Measurements from ENCODE around the gene C3AR1. TPM values are rescaled to one million over a fixed set of nuclear protein-coding genes. Genes with fewer than 3 reads are reported as not detected.
A peak's percentile ranks its signal among the peaks of the same experiment; 100 is the strongest.

C3AR1 gene
- total and polyA plus RNA-seq, 2 of the 13 experiments (the other 11 are each of a cell fraction or from before 2014, with no cell fraction given): not detected

DNA sequence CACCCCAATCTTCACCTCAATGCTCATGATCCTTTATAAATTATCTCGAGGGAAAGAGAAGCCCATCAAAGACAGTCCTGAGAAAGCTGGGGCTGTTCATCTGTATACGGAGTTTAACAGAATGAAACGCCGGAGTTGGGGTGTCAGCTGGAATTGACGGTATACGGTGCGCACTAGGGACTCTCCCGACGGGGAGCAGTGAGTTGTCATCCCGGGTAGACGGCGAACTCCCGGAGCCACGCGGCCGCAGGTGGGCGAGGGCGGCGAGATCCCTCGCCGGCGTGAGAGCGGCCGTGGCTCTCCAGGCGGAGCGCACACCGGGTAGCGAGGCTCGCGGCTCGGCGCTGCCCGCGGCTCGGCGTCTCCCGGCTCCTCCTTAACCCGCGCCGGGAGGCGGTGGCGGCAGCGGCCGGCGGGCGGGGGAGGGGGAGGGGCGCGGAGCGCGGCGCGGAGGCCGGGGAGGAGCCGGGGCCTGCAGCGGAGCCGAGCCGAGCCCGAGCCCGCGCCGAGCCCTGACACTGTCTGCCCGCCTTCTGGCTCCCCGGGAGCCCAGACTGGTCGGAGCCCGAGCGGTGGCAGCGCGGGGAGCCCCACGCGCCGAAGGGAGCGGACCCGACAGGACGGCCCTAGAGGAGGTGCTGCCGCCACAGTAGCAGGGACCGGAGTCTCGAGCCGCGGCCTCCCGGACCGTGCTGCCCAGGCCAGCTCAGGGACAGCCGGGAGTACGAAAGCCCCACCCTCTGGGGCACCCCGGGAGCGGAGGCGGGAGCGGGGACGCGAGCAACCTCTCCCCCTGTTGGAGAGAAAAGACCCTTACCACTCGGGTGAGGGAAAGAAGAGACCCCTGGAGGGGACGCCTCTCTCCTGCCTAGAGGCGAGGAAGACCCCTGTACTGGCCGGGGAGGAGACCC lies 33.7 kb downstream of the C3AR1 start, which contains the start of gene FOXJ2 (continued):
- TF ChIP-seq, protein P1, sequence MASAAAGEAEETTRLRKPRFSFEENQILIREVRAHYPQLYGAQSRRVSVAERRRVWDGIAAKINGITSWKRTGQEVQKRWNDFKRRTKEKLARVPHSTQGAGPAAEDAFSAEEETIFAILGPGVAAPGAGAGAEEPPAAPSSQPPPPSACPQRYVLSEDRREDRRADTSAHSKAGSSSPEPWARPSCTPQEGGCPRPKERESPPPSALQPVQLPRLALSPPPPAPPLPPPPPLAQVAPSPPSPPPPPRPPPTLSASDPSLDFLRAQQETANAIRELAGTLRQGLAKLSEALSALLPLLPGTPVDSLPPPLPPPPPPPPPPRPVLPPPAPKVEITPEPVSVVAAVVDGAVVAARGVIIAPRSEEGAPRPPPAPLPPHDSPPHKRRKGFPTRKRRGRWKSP (CRISPR knock-in tag; IDR thresholded peaks at IDR 0.05): peak; percentile 78; the same call in 1 of the 2 replicates
- TF ChIP-seq ZNF138 (CRISPR knock-in tag; IDR thresholded peaks at IDR 0.05; ENCODE audit: low read depth) (peak; percentile 74; the same call in 1 of the 2 replicates), ZNF605 (CRISPR knock-in tag; IDR thresholded peaks at IDR 0.05) (no peak), ZNF556 (CRISPR knock-in tag; IDR thresholded peaks at IDR 0.05; ENCODE audit: borderline replicate concordance) (peak; percentile 63; the same call in 1 of the 2 replicates), SMAD9 (CRISPR knock-in tag; IDR thresholded peaks at IDR 0.05) (no peak), ZNF33B (CRISPR knock-in tag; IDR thresholded peaks at IDR 0.05) (0 out of 2 replicates have a peak, but pooled peaks have one; percentile 30), YY1 (IDR thresholded peaks at IDR 0.05; ENCODE audit: insufficient read depth, insufficient replicate concordance, low read depth, low read length) (no peak), ATRX (CRISPR knock-in tag; IDR thresholded peaks at IDR 0.05; ENCODE audit: borderline replicate concordance) (no peak), POGZ (CRISPR knock-in tag; IDR thresholded peaks at IDR 0.05) (no peak), NFATC3 (CRISPR knock-in tag; IDR thresholded peaks at IDR 0.05) (no peak), ZNF451 (CRISPR knock-in tag; IDR thresholded peaks at IDR 0.05) (peak; percentile 58; the same call in 1 of the 2 replicates), BORCS8-MEF2B (CRISPR knock-in tag; IDR thresholded peaks at IDR 0.05) (0 out of 2 replicates have a peak, but pooled peaks have one; percentile 27), HMGA1 (CRISPR knock-in tag; conservative IDR thresholded peaks at IDR 0.05) (no peak)
- TF ChIP-seq, protein P2, sequence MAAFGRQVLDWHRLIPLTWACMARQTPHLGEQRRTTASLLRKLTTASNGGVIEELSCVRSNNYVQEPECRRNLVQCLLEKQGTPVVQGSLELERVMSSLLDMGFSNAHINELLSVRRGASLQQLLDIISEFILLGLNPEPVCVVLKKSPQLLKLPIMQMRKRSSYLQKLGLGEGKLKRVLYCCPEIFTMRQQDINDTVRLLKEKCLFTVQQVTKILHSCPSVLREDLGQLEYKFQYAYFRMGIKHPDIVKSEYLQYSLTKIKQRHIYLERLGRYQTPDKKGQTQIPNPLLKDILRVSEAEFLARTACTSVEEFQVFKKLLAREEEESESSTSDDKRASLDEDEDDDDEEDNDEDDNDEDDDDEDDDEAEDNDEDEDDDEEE (CRISPR knock-in tag; IDR thresholded peaks at IDR 0.05): peak; percentile 17; the same call in 1 of the 2 replicates
- TF ChIP-seq, protein P3, sequence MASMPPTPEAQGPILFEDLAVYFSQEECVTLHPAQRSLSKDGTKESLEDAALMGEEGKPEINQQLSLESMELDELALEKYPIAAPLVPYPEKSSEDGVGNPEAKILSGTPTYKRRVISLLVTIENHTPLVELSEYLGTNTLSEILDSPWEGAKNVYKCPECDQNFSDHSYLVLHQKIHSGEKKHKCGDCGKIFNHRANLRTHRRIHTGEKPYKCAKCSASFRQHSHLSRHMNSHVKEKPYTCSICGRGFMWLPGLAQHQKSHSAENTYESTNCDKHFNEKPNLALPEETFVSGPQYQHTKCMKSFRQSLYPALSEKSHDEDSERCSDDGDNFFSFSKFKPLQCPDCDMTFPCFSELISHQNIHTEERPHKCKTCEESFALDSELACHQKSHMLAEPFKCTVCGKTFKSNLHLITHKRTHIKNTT (CRISPR knock-in tag; IDR thresholded peaks at IDR 0.05): no peak
- TF ChIP-seq, protein P4, sequence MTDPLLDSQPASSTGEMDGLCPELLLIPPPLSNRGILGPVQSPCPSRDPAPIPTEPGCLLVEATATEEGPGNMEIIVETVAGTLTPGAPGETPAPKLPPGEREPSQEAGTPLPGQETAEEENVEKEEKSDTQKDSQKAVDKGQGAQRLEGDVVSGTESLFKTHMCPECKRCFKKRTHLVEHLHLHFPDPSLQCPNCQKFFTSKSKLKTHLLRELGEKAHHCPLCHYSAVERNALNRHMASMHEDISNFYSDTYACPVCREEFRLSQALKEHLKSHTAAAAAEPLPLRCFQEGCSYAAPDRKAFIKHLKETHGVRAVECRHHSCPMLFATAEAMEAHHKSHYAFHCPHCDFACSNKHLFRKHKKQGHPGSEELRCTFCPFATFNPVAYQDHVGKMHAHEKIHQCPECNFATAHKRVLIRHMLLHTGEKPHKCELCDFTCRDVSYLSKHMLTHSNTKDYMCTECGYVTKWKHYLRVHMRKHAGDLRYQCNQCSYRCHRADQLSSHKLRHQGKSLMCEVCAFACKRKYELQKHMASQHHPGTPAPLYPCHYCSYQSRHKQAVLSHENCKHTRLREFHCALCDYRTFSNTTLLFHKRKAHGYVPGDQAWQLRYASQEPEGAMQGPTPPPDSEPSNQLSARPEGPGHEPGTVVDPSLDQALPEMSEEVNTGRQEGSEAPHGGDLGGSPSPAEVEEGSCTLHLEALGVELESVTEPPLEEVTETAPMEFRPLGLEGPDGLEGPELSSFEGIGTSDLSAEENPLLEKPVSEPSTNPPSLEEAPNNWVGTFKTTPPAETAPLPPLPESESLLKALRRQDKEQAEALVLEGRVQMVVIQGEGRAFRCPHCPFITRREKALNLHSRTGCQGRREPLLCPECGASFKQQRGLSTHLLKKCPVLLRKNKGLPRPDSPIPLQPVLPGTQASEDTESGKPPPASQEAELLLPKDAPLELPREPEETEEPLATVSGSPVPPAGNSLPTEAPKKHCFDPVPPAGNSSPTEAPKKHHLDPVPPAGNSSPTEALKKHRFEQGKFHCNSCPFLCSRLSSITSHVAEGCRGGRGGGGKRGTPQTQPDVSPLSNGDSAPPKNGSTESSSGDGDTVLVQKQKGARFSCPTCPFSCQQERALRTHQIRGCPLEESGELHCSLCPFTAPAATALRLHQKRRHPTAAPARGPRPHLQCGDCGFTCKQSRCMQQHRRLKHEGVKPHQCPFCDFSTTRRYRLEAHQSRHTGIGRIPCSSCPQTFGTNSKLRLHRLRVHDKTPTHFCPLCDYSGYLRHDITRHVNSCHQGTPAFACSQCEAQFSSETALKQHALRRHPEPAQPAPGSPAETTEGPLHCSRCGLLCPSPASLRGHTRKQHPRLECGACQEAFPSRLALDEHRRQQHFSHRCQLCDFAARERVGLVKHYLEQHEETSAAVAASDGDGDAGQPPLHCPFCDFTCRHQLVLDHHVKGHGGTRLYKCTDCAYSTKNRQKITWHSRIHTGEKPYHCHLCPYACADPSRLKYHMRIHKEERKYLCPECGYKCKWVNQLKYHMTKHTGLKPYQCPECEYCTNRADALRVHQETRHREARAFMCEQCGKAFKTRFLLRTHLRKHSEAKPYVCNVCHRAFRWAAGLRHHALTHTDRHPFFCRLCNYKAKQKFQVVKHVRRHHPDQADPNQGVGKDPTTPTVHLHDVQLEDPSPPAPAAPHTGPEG (CRISPR knock-in tag; IDR thresholded peaks at IDR 0.05): no peak; the same call in 1 of the 2 replicates
- TF ChIP-seq, protein P5, sequence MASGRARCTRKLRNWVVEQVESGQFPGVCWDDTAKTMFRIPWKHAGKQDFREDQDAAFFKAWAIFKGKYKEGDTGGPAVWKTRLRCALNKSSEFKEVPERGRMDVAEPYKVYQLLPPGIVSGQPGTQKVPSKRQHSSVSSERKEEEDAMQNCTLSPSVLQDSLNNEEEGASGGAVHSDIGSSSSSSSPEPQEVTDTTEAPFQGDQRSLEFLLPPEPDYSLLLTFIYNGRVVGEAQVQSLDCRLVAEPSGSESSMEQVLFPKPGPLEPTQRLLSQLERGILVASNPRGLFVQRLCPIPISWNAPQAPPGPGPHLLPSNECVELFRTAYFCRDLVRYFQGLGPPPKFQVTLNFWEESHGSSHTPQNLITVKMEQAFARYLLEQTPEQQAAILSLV (CRISPR knock-in tag; IDR thresholded peaks at IDR 0.05; ENCODE audit: borderline replicate concordance): no peak

Measured in HepG2 (cell line).